HG03039 (cell line): Measurements from ENCODE around the gene HYCC1.

Experiments used
- ATAC-seq: cut with Tn5 transposase; IDR thresholded peaks from one replicate; pipeline ENCODE4 v1.9.1; 2021; ENCODE audit warnings: mild to moderate bottlenecking, moderate library complexity; ENCODE audit not compliant: unreplicated experiment

HYCC1 gene

GRCh38 chr7:23017309-23017708 is 3.4 kb upstream of the HYCC1 start:
- ATAC-seq, result no peak

GRCh38 chr7:23016345-23017253 is 2.7 kb upstream of the HYCC1 start:
- no peak for ATAC-seq

- no peak for ATAC-seq
Observed at GRCh38 chr7:23014681-23015080, 751 bp upstream of the HYCC1 start.

- ATAC-seq, result peak; percentile 0
Observed at GRCh38 chr7:23012908-23013714, 819 bp downstream of the HYCC1 start.

- ATAC-seq, result no peak
Observed at GRCh38 chr7:23012186-23012585, 1.7 kb downstream of the HYCC1 start.

GRCh38 chr7:23011222-23011924 is 2.6 kb downstream of the HYCC1 start:
- ATAC-seq, result no peak

- ATAC-seq, result no peak
Observed at GRCh38 chr7:23009303-23009702, 4.6 kb downstream of the HYCC1 start.

GRCh38 chr7:23004247-23004520 is 9.7 kb downstream of the HYCC1 start:
- ATAC-seq, result no peak

- no peak for ATAC-seq
Observed at GRCh38 chr7:23003505-23004246, 10.3 kb downstream of the HYCC1 start.

GRCh38 chr7:23002698-23003097 is 11.2 kb downstream of the HYCC1 start:
- no peak for ATAC-seq

- ATAC-seq, result no peak
Observed at GRCh38 chr7:23001610-23002009, 12.3 kb downstream of the HYCC1 start.

GRCh38 chr7:23000597-23001360 is 13.2 kb downstream of the HYCC1 start:
- no peak for ATAC-seq

- no peak for ATAC-seq
Observed at GRCh38 chr7:22998519-22998896, 15.4 kb downstream of the HYCC1 start.

- no peak for ATAC-seq
Observed at GRCh38 chr7:22997871-22998518, 15.9 kb downstream of the HYCC1 start.

GRCh38 chr7:22996470-22996869 is 17.5 kb downstream of the HYCC1 start:
- ATAC-seq, result no peak

- ATAC-seq, result no peak
Observed at GRCh38 chr7:22995011-22995410, 18.9 kb downstream of the HYCC1 start.

GRCh38 chr7:22992874-22993840 is 20.8 kb downstream of the HYCC1 start:
- peak; percentile 61 for ATAC-seq

- ATAC-seq, result no peak
Observed at GRCh38 chr7:22990588-22990949, 23.4 kb downstream of the HYCC1 start.
